GM12878 (cell line): Measurements from ENCODE around the gene TTC33. TPM values are rescaled to one million over a fixed set of nuclear protein-coding genes. Genes with fewer than 3 reads are reported as not detected.

Experiments used
- ATAC-seq: fragments of 200-7000 bp; cut with Tn5 transposase; 3 replicates; pipeline ENCODE4 v1.9.1; 2020; ENCODE audit warnings: mild to moderate bottlenecking, moderate library complexity
- BruUV-seq: library from RNA; stranded (reverse); fragments of 400-500 nt; replicated peaks from 2 replicates; lab custom pipeline; 2021; lab: Mats Ljungman, UMichigan
- CTCF ChIA-PET: fragments of 300-600 bp; sonication (Branson Sonifier 250); formaldehyde crosslinking; extraction: SDS; loops from one replicate; lab custom pipeline; 2021; ENCODE audit warnings: inconsistent platforms; lab: Yijun Ruan, JAX
- POLR2A ChIA-PET: fragments of 350-600 bp; formaldehyde crosslinking; extraction: SDS; loops from one replicate; lab custom pipeline; 2021; ENCODE audit warnings: inconsistent platforms; lab: Charles Lee
- RAD21 ChIA-PET: fragments of 300-600 bp; sonication (Branson Sonifier 250); formaldehyde crosslinking; loops from one replicate; lab custom pipeline; 2023; ENCODE audit warnings: antibody characterized with exemption; ENCODE audit not compliant: unreplicated experiment; lab: Charles Lee
- SMC1A ChIA-PET: fragments of 300-600 bp; sonication (Branson Sonifier 250); formaldehyde crosslinking; loops from one replicate; lab custom pipeline; 2023; ENCODE audit not compliant: unreplicated experiment, uncharacterized antibody; lab: Charles Lee
- DNase-seq: peaks from one replicate; pipeline ENCODE4 v3.0.0-alpha.2; 2011; ENCODE audit warnings: low read depth, low spot score
- FAIRE-seq: peaks from 3 replicates; lab custom pipeline; 2011; peaks lifted over from hg19 to GRCh38; lab: Jason Lieb, UNC
- H2AFZ ChIP-seq: 2 replicates; pipeline ENCODE4 v1.6.0; 2011; ENCODE audit warnings: low read depth, low read length, control low read depth; ENCODE audit not compliant: control insufficient read depth
- H3K27ac ChIP-seq: 2 replicates; pipeline ENCODE4 v1.5.1; 2011; ENCODE audit warnings: control low read depth; ENCODE audit not compliant: control insufficient read depth, insufficient read depth
- H3K27me3 ChIP-seq, 2 experiments: replicated peaks in 1 of 2; 2 replicates each; pipeline versions ENCODE4 v1.6.0 to v1.6.1; 2011; ENCODE audit warnings: low read length in 1 of 2; ENCODE audit not compliant: control insufficient read depth in 2 of 2, insufficient read depth in 2 of 2
- H3K36me3 ChIP-seq, 2 experiments: 2 replicates each; pipeline ENCODE4 v1.5.1; 2011; ENCODE audit warnings: low read length in 1 of 2; ENCODE audit not compliant: control insufficient read depth in 2 of 2, insufficient read depth in 2 of 2
- H3K4me1 ChIP-seq: 2 replicates; pipeline ENCODE4 v1.6.1; 2011; ENCODE audit warnings: mild to moderate bottlenecking, low read length, moderate library complexity, mixed read lengths; ENCODE audit not compliant: control insufficient read depth, insufficient read depth
- H3K4me2 ChIP-seq: 2 replicates; pipeline ENCODE4 v1.6.0; 2011; ENCODE audit warnings: control low read depth; ENCODE audit not compliant: control insufficient read depth, insufficient read depth
- H3K4me3 ChIP-seq: fragments of 200-600 bp; sonication (generic); 2 replicates; pipeline ENCODE4 v1.5.1; 2016
- H3K79me2 ChIP-seq: 2 replicates; pipeline ENCODE4 v1.6.0; 2011; ENCODE audit warnings: low read length; ENCODE audit not compliant: control insufficient read depth, insufficient read depth
- H3K9ac ChIP-seq: 2 replicates; pipeline ENCODE4 v1.8.0; 2011; ENCODE audit warnings: low read length, control low read depth, mixed read lengths; ENCODE audit not compliant: control insufficient read depth, insufficient read depth
- H3K9me3 ChIP-seq: replicated peaks from 3 replicates; pipeline ENCODE4 v1.5.1; 2011; ENCODE audit warnings: mild to moderate bottlenecking, low read length; ENCODE audit not compliant: control insufficient read depth, insufficient read depth
- H4K20me1 ChIP-seq: 2 replicates; pipeline ENCODE4 v1.6.0; 2011; ENCODE audit not compliant: control insufficient read depth, insufficient read depth
- ATF2 ChIP-seq: IDR thresholded peaks from 2 replicates; pipeline ENCODE4 v1.6.1; 2012; ENCODE audit warnings: low read length, inconsistent platforms
- IRF4 ChIP-seq: IDR thresholded peaks from 2 replicates; pipeline ENCODE4 v1.6.1; 2011; ENCODE audit warnings: low read depth, low read length
- MXI1 ChIP-seq: fragments of 150-350 bp; IDR thresholded peaks from 2 replicates; pipeline ENCODE4 v1.6.1; 2011; ENCODE audit warnings: low read depth, mild to moderate bottlenecking, inconsistent platforms, low read length, improper control_type of control experiment
- NR2C1 ChIP-seq: fragments of 450-650 bp; IDR thresholded peaks from 2 replicates; pipeline ENCODE4 v1.6.1; 2017; ENCODE audit warnings: antibody characterized with exemption, mild to moderate bottlenecking, moderate library complexity
- PRDM15 ChIP-seq: fragments of 450-650 bp; formaldehyde crosslinking; IDR thresholded peaks from 2 replicates; pipeline ENCODE4 v1.4.0; 2020; ENCODE audit warnings: mild to moderate bottlenecking, moderate library complexity
- SPI1 ChIP-seq: IDR thresholded peaks from 2 replicates; pipeline ENCODE4 v1.6.1; 2011; ENCODE audit warnings: low read depth, mild to moderate bottlenecking, low read length, moderate library complexity, borderline replicate concordance; ENCODE audit not compliant: insufficient read depth
- ZNF687 ChIP-seq: fragments of 450-650 bp; IDR thresholded peaks from 2 replicates; pipeline ENCODE4 v1.6.1; 2017; ENCODE audit warnings: mild to moderate bottlenecking, moderate library complexity
- WGBS: methylation state at CpG from one replicate; pipeline ENCODE4 v1.1.6; 2016; ENCODE audit warnings: low lambda C conversion rate; ENCODE audit not compliant: insufficient replicate concordance, insufficient coverage; ENCODE audit errors: missing lambda C conversion rate; 5-methylcytosine and 5-hydroxymethylcytosine counted together
- in situ Hi-C: fragments of 300-500 bp; cut with MboI; formaldehyde crosslinking; loops from 9 replicates; pipeline ENCODE4 v1.14.3; 2018; ENCODE audit warnings: mixed read lengths
- intact Hi-C: fragments of 100-400 bp; cut with micrococcal nuclease; formaldehyde crosslinking; loops from one replicate; pipeline ENCODE4 v1.14.2; 2022; ENCODE audit not compliant: unreplicated experiment
- polyA plus RNA-seq, 11 experiments: library from polyadenylated mRNA; depleted of rRNA in 4 of 11; unstranded in 6 of 11; stranded (reverse) in 5 of 11; fragments of >200 nt; fragmentation: Nextera tagmentation in 4 of 11; fragmentation: Illumina TruSeq in 1 of 11; extraction: Ambion mirVana in 4 of 11; extraction: Trizol in 1 of 11; gene quantifications; 1 replicate in 1 of 11; 2 replicates in 10 of 11; pipeline versions ENCODE4 v1.2.1 to v1.2.3, GENCODE V29; 2011 to 2016; ENCODE audit warnings: inconsistent platforms in 2 of 11, missing spikeins in 2 of 11, low read depth in 1 of 11
- total RNA-seq, 4 experiments: library from RNA; depleted of rRNA in 3 of 4; stranded (reverse); fragments of >200 nt in 3 of 4; fragmentation: Illumina TruSeq in 1 of 4; extraction: Trizol in 1 of 4; gene quantifications; 2 replicates each; pipeline versions ENCODE4 v1.2.1 to v1.2.3, GENCODE V29; 2013 to 2021

The TTC33 gene
- total and polyA plus RNA-seq, 10 of the 15 experiments (the other 5 are each of a cell fraction or from before 2014, with no cell fraction given) = 7.9 to 22.3 (median 14.6) TPM

- no peaks in the 10 kb centered on the region for H3K4me1 ChIP-seq
- H3K27ac ChIP-seq = no peak overlapping the region
- no peaks in the 10 kb centered on the region for H3K79me2 ChIP-seq
- no TSS peak for BruUV-seq
- POLR2A ChIA-PET = interaction anchor here (0.7 kb wide), 1 partner anchor 209 kb away, joined by 3 read pairs; no protein-coding TSS in a partner anchor
- ATAC-seq (no peak), FAIRE-seq (no peak), DNase-seq (no peak)
- no peak overlapping the region for H3K4me3 ChIP-seq
- no peaks in the 10 kb centered on the region for H3K9me3 ChIP-seq
- H3K9ac ChIP-seq = no peak overlapping the region
- TF ChIP-seq IRF4 = no peak
- no peak for TF ChIP-seq SPI1
- WGBS = 4% methylated on average over 3 of the region's 3 CpGs
- SMC1A ChIA-PET = no interaction called here
- no peaks in the 10 kb centered on the region for H4K20me1 ChIP-seq
- H3K27me3 ChIP-seq = no peaks in the 10 kb centered on the region
- RAD21 ChIA-PET = no interaction called here
- no peaks in the 10 kb centered on the region for H3K36me3 ChIP-seq
- in situ Hi-C loops = no loop called here
- intact Hi-C loops = no loop called here
- no peak overlapping the region for H3K4me2 ChIP-seq
- CTCF ChIA-PET = no interaction called here
- H2AFZ ChIP-seq = no peak overlapping the region
Measured at GRCh38 chr5:40547994-40548575, 207.7 kb downstream of the TTC33 start.

- H3K4me3 ChIP-seq = no peak overlapping the region
- no peaks in the 10 kb centered on the region for H3K79me2 ChIP-seq
- no peak overlapping the region for H3K4me2 ChIP-seq
- H3K36me3 ChIP-seq = no peaks in the 10 kb centered on the region
- POLR2A ChIA-PET = no interaction called here
- intact Hi-C loops = no loop called here
- no peak for ATAC-seq
- H2AFZ ChIP-seq = no peak overlapping the region
- no peaks in the 10 kb centered on the region for H3K27me3 ChIP-seq
- H3K9ac ChIP-seq = no peak overlapping the region
- no peaks in the 10 kb centered on the region for H3K4me1 ChIP-seq
- in situ Hi-C loops = no loop called here
- CTCF ChIA-PET = no interaction called here
- 89% methylated on average over 4 of the region's 4 CpGs for WGBS
- RAD21 ChIA-PET = no interaction called here
- no peaks in the 10 kb centered on the region for H3K9me3 ChIP-seq
- no TSS peak for BruUV-seq
- no peak for FAIRE-seq
- SMC1A ChIA-PET = no interaction called here
- no peak for DNase-seq
- no peaks in the 10 kb centered on the region for H4K20me1 ChIP-seq
- no peak overlapping the region for H3K27ac ChIP-seq
- TF ChIP-seq NR2C1 (no peak), MXI1 (no peak), ZNF687 (no peak), ATF2 (no peak), PRDM15 (CRISPR knock-in tag) (no peak)
Measured at GRCh38 chr5:40547557-40547956, 208.2 kb downstream of the TTC33 start.
